ENCODE results near the gene FASTKD2. TPM values are rescaled to one million over a fixed set of nuclear protein-coding genes. Genes with fewer than 3 reads are reported as not detected.

The FASTKD2 gene
- total RNA-seq, 1 donor from 2014 or later: 28.6 TPM

GRCh38 chr2:206727287-206727686, 38.1 kb upstream of the FASTKD2 start:
- no peak overlapping the region for H3K27ac Mint-ChIP-seq
- H3K9me3 Mint-ChIP-seq (ENCODE audit: low read depth): no peaks in the 10 kb centered on the region
- no peak for TF ChIP-seq CTCF (IDR thresholded peaks at IDR 0.05; ENCODE audit: unreplicated experiment)
- DNase-seq (ENCODE audit: low spot score, unreplicated experiment): no peak
- no peaks in the 10 kb centered on the region for H3K36me3 Mint-ChIP-seq (ENCODE audit: insufficient read depth)
- no peaks in the 10 kb centered on the region for H3K4me1 Mint-ChIP-seq (ENCODE audit: low read depth)
- H3K27me3 Mint-ChIP-seq: peaks cover 20% of the 10 kb centered on the region
- no peak overlapping the region for H3K4me3 Mint-ChIP-seq (ENCODE audit: low read depth)

GRCh38 chr2:206728277-206729199, 36.9 kb upstream of the FASTKD2 start:
- Mint-ChIP-seq H3K27me3 (peaks cover 19% of the 10 kb centered on the region), H3K4me3 (ENCODE audit: low read depth) (no peak overlapping the region), H3K4me1 (ENCODE audit: low read depth) (no peaks in the 10 kb centered on the region), H3K36me3 (ENCODE audit: insufficient read depth) (no peaks in the 10 kb centered on the region), H3K9me3 (ENCODE audit: low read depth) (no peaks in the 10 kb centered on the region), H3K27ac (no peak overlapping the region)
- no peak for TF ChIP-seq CTCF (IDR thresholded peaks at IDR 0.05; ENCODE audit: unreplicated experiment)
- DNase-seq (ENCODE audit: low spot score, unreplicated experiment): no peak

GRCh38 chr2:206733341-206733740, 32.1 kb upstream of the FASTKD2 start:
- Mint-ChIP-seq H3K9me3 (ENCODE audit: low read depth) (no peaks in the 10 kb centered on the region), H3K27ac (no peak overlapping the region), H3K27me3 (peaks cover 7% of the 10 kb centered on the region), H3K4me3 (ENCODE audit: low read depth) (no peak overlapping the region), H3K36me3 (ENCODE audit: insufficient read depth) (no peaks in the 10 kb centered on the region), H3K4me1 (ENCODE audit: low read depth) (no peaks in the 10 kb centered on the region)
- no peak for DNase-seq (ENCODE audit: low spot score, unreplicated experiment)
- TF ChIP-seq CTCF (IDR thresholded peaks at IDR 0.05; ENCODE audit: unreplicated experiment): no peak

- Mint-ChIP-seq H3K9me3 (ENCODE audit: low read depth) (no peaks in the 10 kb centered on the region), H3K36me3 (ENCODE audit: insufficient read depth) (no peaks in the 10 kb centered on the region), H3K4me3 (ENCODE audit: low read depth) (no peak overlapping the region), H3K27me3 (no peaks in the 10 kb centered on the region), H3K27ac (no peak overlapping the region), H3K4me1 (ENCODE audit: low read depth) (no peaks in the 10 kb centered on the region)
- TF ChIP-seq CTCF (IDR thresholded peaks at IDR 0.05; ENCODE audit: unreplicated experiment): no peak
- DNase-seq (ENCODE audit: low spot score, unreplicated experiment): no peak
These were observed 28.5 kb upstream of the FASTKD2 start for GRCh38 chr2:206736935-206737334.

- no peak overlapping the region for H3K27ac Mint-ChIP-seq
- H3K9me3 Mint-ChIP-seq (ENCODE audit: low read depth): no peaks in the 10 kb centered on the region
These were observed 26.1 kb upstream of the FASTKD2 start for GRCh38 chr2:206739271-206739670.

More at GRCh38 chr2:206739271-206739670, 26.1 kb upstream of the FASTKD2 start:
- no peaks in the 10 kb centered on the region for H3K27me3 Mint-ChIP-seq
- H3K36me3 Mint-ChIP-seq (ENCODE audit: insufficient read depth): no peaks in the 10 kb centered on the region
- H3K4me1 Mint-ChIP-seq (ENCODE audit: low read depth): no peaks in the 10 kb centered on the region
- DNase-seq (ENCODE audit: low spot score, unreplicated experiment): no peak
- no peak overlapping the region for H3K4me3 Mint-ChIP-seq (ENCODE audit: low read depth)
- TF ChIP-seq CTCF (IDR thresholded peaks at IDR 0.05; ENCODE audit: unreplicated experiment): no peak

Measured in progenitor cell of endocrine pancreas (in vitro differentiated cells).